Measurements from ENCODE around the gene GRAMD1B.
A peak's percentile ranks its signal among the peaks of the same experiment; 100 is the strongest.

The GRAMD1B gene

GRCh38 chr11:123481640-123482039 is 51.6 kb downstream of the GRAMD1B start:
- Mint-ChIP-seq H3K9me3 (no peaks in the 10 kb centered on the region), H3K27ac (peak overlapping the region; percentile 5), H3K36me3 (ENCODE audit: low read depth) (no peaks in the 10 kb centered on the region), H3K4me3 (no peak overlapping the region), H3K27me3 (ENCODE audit: low read depth, poor library complexity) (peaks cover 3% of the 10 kb centered on the region), H3K4me1 (peaks cover 18% of the 10 kb centered on the region)
- no peak for DNase-seq
- no peak for TF ChIP-seq CTCF (IDR thresholded peaks at IDR 0.05)

- TF ChIP-seq CTCF (IDR thresholded peaks at IDR 0.05): no peak
- no peaks in the 10 kb centered on the region for H3K36me3 Mint-ChIP-seq (ENCODE audit: low read depth)
- no peak for DNase-seq
- peaks cover 3% of the 10 kb centered on the region for H3K27me3 Mint-ChIP-seq (ENCODE audit: low read depth, poor library complexity)
- peaks cover 18% of the 10 kb centered on the region for H3K4me1 Mint-ChIP-seq
- H3K4me3 Mint-ChIP-seq: no peak overlapping the region
- no peaks in the 10 kb centered on the region for H3K9me3 Mint-ChIP-seq
- H3K27ac Mint-ChIP-seq: no peak overlapping the region
Measured at GRCh38 chr11:123482218-123482617, 52.1 kb downstream of the GRAMD1B start.

GRCh38 chr11:123483058-123483457 is 53.0 kb downstream of the GRAMD1B start:
- Mint-ChIP-seq H3K36me3 (ENCODE audit: low read depth) (no peaks in the 10 kb centered on the region), H3K9me3 (no peaks in the 10 kb centered on the region), H3K4me1 (peaks cover 17% of the 10 kb centered on the region), H3K27me3 (ENCODE audit: low read depth, poor library complexity) (peaks cover 3% of the 10 kb centered on the region), H3K27ac (peak overlapping the region; percentile 22), H3K4me3 (no peak overlapping the region)
- no peak for TF ChIP-seq CTCF (IDR thresholded peaks at IDR 0.05)
- DNase-seq: no peak

GRCh38 chr11:123483466-123483865 is 53.4 kb downstream of the GRAMD1B start:
- H3K4me3 Mint-ChIP-seq: no peak overlapping the region
- no peaks in the 10 kb centered on the region for H3K9me3 Mint-ChIP-seq
- peaks cover 3% of the 10 kb centered on the region for H3K27me3 Mint-ChIP-seq (ENCODE audit: low read depth, poor library complexity)
- TF ChIP-seq CTCF (IDR thresholded peaks at IDR 0.05): no peak
- DNase-seq: no peak
- H3K27ac Mint-ChIP-seq: peak overlapping the region; percentile 39
- peaks cover 12% of the 10 kb centered on the region for H3K4me1 Mint-ChIP-seq
- no peaks in the 10 kb centered on the region for H3K36me3 Mint-ChIP-seq (ENCODE audit: low read depth)

GRCh38 chr11:123484448-123484847 is 54.4 kb downstream of the GRAMD1B start:
- Mint-ChIP-seq H3K9me3 (no peaks in the 10 kb centered on the region), H3K4me1 (peaks cover 10% of the 10 kb centered on the region), H3K27me3 (ENCODE audit: low read depth, poor library complexity) (peaks cover 3% of the 10 kb centered on the region), H3K36me3 (ENCODE audit: low read depth) (no peaks in the 10 kb centered on the region), H3K27ac (no peak overlapping the region), H3K4me3 (no peak overlapping the region)
- TF ChIP-seq CTCF (IDR thresholded peaks at IDR 0.05): no peak
- DNase-seq: no peak

GRCh38 chr11:123487157-123487744 is 57.2 kb downstream of the GRAMD1B start:
- H3K4me1 Mint-ChIP-seq: peaks cover under 1% of the 10 kb centered on the region
- peaks cover 4% of the 10 kb centered on the region for H3K27me3 Mint-ChIP-seq (ENCODE audit: low read depth, poor library complexity)
- H3K27ac Mint-ChIP-seq: no peak overlapping the region
- TF ChIP-seq CTCF (IDR thresholded peaks at IDR 0.05): no peak
- no peaks in the 10 kb centered on the region for H3K9me3 Mint-ChIP-seq
- no peaks in the 10 kb centered on the region for H3K36me3 Mint-ChIP-seq (ENCODE audit: low read depth)
- DNase-seq: no peak
- no peak overlapping the region for H3K4me3 Mint-ChIP-seq
